GM18520 (cell line): ENCODE data around the gene PRRC2A.

Source experiments
- ATAC-seq: cut with Tn5 transposase; IDR thresholded peaks from one replicate; pipeline ENCODE4 v1.9.1; 2021; ENCODE audit not compliant: unreplicated experiment

Gene PRRC2A

GRCh38 chr6:31620586-31621319 is at the start of gene PRRC2A:
Gene PRRC2A (plus strand): TSS chr6:31620715. CDS start chr6:31622790, 2,075 bp downstream.
- ATAC-seq, result peak; percentile 44

- peak; percentile 32 for ATAC-seq
Measured at GRCh38 chr6:31572041-31572911, 48.2 kb upstream of the PRRC2A start, which contains the start of gene LTA. Gene LTA (plus strand): TSS chr6:31572289. CDS start chr6:31572743, 454 bp downstream.

- no peak for ATAC-seq
Measured at GRCh38 chr6:31573239-31574105, 47.0 kb upstream of the PRRC2A start.

- ATAC-seq, result no peak
Measured at GRCh38 chr6:31574106-31575061, 46.1 kb upstream of the PRRC2A start.

GRCh38 chr6:31575335-31575901 is 45.1 kb upstream of the PRRC2A start, which contains the start of gene TNF:
Gene TNF (plus strand): TSS chr6:31575565. CDS start chr6:31575742, 177 bp downstream.
- no peak for ATAC-seq

GRCh38 chr6:31575952-31576685 is 44.4 kb upstream of the PRRC2A start:
- no peak for ATAC-seq

GRCh38 chr6:31576897-31577578 is 43.5 kb upstream of the PRRC2A start:
- no peak for ATAC-seq

GRCh38 chr6:31577579-31577966 is 42.9 kb upstream of the PRRC2A start:
- no peak for ATAC-seq

- no peak for ATAC-seq
Measured at GRCh38 chr6:31578184-31579118, 42.1 kb upstream of the PRRC2A start.

GRCh38 chr6:31579119-31579505 is 41.4 kb upstream of the PRRC2A start:
- no peak for ATAC-seq

GRCh38 chr6:31579546-31580437 is 40.7 kb upstream of the PRRC2A start:
- ATAC-seq, result no peak

GRCh38 chr6:31580438-31580740 is 40.1 kb upstream of the PRRC2A start:
- no peak for ATAC-seq

- peak; percentile 44 for ATAC-seq
Measured at GRCh38 chr6:31580807-31581433, 39.6 kb upstream of the PRRC2A start.

GRCh38 chr6:31581434-31582229 is 38.9 kb upstream of the PRRC2A start:
- no peak for ATAC-seq

GRCh38 chr6:31582230-31582643 is 38.3 kb upstream of the PRRC2A start, which contains the start of gene LTB:
Gene LTB (minus strand): TSS chr6:31582424. CDS start chr6:31582417, 7 bp downstream.
- ATAC-seq, result no peak
